Neuron (in vitro differentiated cells): ENCODE data around the gene ZCCHC14.
"Not testable (repeated sequence)": the region's sequence is repeated elsewhere in the genome, so short reads cannot be mapped to it uniquely, and the experiment has no call there.

Experiments used
- H2AFZ ChIP-seq: one replicate; pipeline ENCODE4 v1.6.1; 2013; ENCODE audit warnings: low read depth, mild to moderate bottlenecking, inconsistent platforms, low read length, moderate library complexity
- H3K27me3 ChIP-seq: one replicate; pipeline ENCODE4 v1.6.1; 2013; ENCODE audit warnings: low read length; ENCODE audit not compliant: insufficient read depth
- H3K36me3 ChIP-seq: one replicate; pipeline ENCODE4 v1.6.1; 2013; ENCODE audit warnings: low read length; ENCODE audit not compliant: insufficient read depth
- H3K4me1 ChIP-seq: one replicate; pipeline ENCODE4 v1.6.1; 2013; ENCODE audit warnings: low read length; ENCODE audit not compliant: insufficient read depth
- H3K4me3 ChIP-seq: 2 replicates; pipeline ENCODE4 v1.5.1; 2013; ENCODE audit warnings: mild to moderate bottlenecking, low read length, moderate library complexity
- H3K9me3 ChIP-seq: one replicate; pipeline ENCODE4 v1.6.1; 2013; ENCODE audit warnings: low read length

ZCCHC14 gene

GRCh38 chr16:87384162-87384874 is 108.5 kb downstream of the ZCCHC14 start:
- H3K4me3 ChIP-seq: peak overlapping the region; percentile 62
- no peaks in the 10 kb centered on the region for H3K9me3 ChIP-seq
- H2AFZ ChIP-seq: peak overlapping the region; percentile 63
- no peaks in the 10 kb centered on the region for H3K27me3 ChIP-seq
- H3K36me3 ChIP-seq: no peaks in the 10 kb centered on the region
- H3K4me1 ChIP-seq: peaks cover 15% of the 10 kb centered on the region

- peak within 1 kb of the TSS; percentile 63 for H2AFZ ChIP-seq
- peak within 1 kb of the TSS; percentile 62 for H3K4me3 ChIP-seq
- H3K9me3 ChIP-seq: no peaks in the 10 kb centered on the region
- peaks cover 15% of the 10 kb centered on the region for H3K4me1 ChIP-seq
- no peaks in the 10 kb centered on the region for H3K27me3 ChIP-seq
- H3K36me3 ChIP-seq: no peaks in the 10 kb centered on the region
Measured at GRCh38 chr16:87383505-87384161, 109.2 kb downstream of the ZCCHC14 start, which contains the start of gene FBXO31. Gene FBXO31, minus strand, starts transcription at chr16:87383776. Its CDS starts 32 bp downstream, at chr16:87383744.

- no peaks in the 10 kb centered on the region for H3K9me3 ChIP-seq
- H3K36me3 ChIP-seq: no peaks in the 10 kb centered on the region
- H3K27me3 ChIP-seq: no peaks in the 10 kb centered on the region
- H3K4me3 ChIP-seq: peak overlapping the region; percentile 62
- peaks cover 8% of the 10 kb centered on the region for H3K4me1 ChIP-seq
- H2AFZ ChIP-seq: peak overlapping the region; percentile 22
Measured at GRCh38 chr16:87382023-87382785, 110.6 kb downstream of the ZCCHC14 start.

GRCh38 chr16:87380881-87381280 is 111.9 kb downstream of the ZCCHC14 start:
- no peaks in the 10 kb centered on the region for H3K36me3 ChIP-seq
- no peaks in the 10 kb centered on the region for H3K9me3 ChIP-seq
- no peak overlapping the region for H3K4me3 ChIP-seq
- H2AFZ ChIP-seq: no peak overlapping the region
- peaks cover 8% of the 10 kb centered on the region for H3K4me1 ChIP-seq
- no peaks in the 10 kb centered on the region for H3K27me3 ChIP-seq

GRCh38 chr16:87380403-87380802 is 112.4 kb downstream of the ZCCHC14 start:
- H3K27me3 ChIP-seq: no peaks in the 10 kb centered on the region
- H3K36me3 ChIP-seq: no peaks in the 10 kb centered on the region

GRCh38 chr16:87379312-87379752 is 113.5 kb downstream of the ZCCHC14 start:
- not testable (repeated sequence) for H3K36me3 ChIP-seq, H3K4me1 ChIP-seq

More at GRCh38 chr16:87380403-87380802, 112.4 kb downstream of the ZCCHC14 start:
- no peak overlapping the region for H3K4me3 ChIP-seq
- no peak overlapping the region for H2AFZ ChIP-seq
- H3K9me3 ChIP-seq: no peaks in the 10 kb centered on the region
- H3K4me1 ChIP-seq: peaks cover 8% of the 10 kb centered on the region

GRCh38 chr16:87376660-87377059 is 116.2 kb downstream of the ZCCHC14 start:
- Histone ChIP-seq H3K9me3 (no peaks in the 10 kb centered on the region), H2AFZ (no peak overlapping the region), H3K27me3 (no peaks in the 10 kb centered on the region), H3K36me3 (no peaks in the 10 kb centered on the region), H3K4me3 (no peak overlapping the region), H3K4me1 (peaks cover 2% of the 10 kb centered on the region)

More at GRCh38 chr16:87379312-87379752, 113.5 kb downstream of the ZCCHC14 start:
- not testable (repeated sequence) for H2AFZ ChIP-seq, H3K9me3 ChIP-seq, H3K4me3 ChIP-seq, H3K27me3 ChIP-seq

GRCh38 chr16:87375426-87376135 is 117.2 kb downstream of the ZCCHC14 start:
- H3K9me3 ChIP-seq: no peaks in the 10 kb centered on the region
- H3K4me1 ChIP-seq: peaks cover 5% of the 10 kb centered on the region

GRCh38 chr16:87374313-87374712 is 118.5 kb downstream of the ZCCHC14 start:
- H3K4me1 ChIP-seq: peaks cover 5% of the 10 kb centered on the region
- H3K36me3 ChIP-seq: no peaks in the 10 kb centered on the region
- H2AFZ ChIP-seq: no peak overlapping the region
- no peaks in the 10 kb centered on the region for H3K27me3 ChIP-seq
- no peak overlapping the region for H3K4me3 ChIP-seq
- no peaks in the 10 kb centered on the region for H3K9me3 ChIP-seq

More at GRCh38 chr16:87375426-87376135, 117.2 kb downstream of the ZCCHC14 start:
- Histone ChIP-seq H3K36me3 (no peaks in the 10 kb centered on the region), H3K27me3 (no peaks in the 10 kb centered on the region), H3K4me3 (no peak overlapping the region), H2AFZ (no peak overlapping the region)

GRCh38 chr16:87372305-87372704 is 120.5 kb downstream of the ZCCHC14 start:
- Histone ChIP-seq H3K27me3 (no peaks in the 10 kb centered on the region), H2AFZ (no peak overlapping the region), H3K4me1 (peaks cover 7% of the 10 kb centered on the region), H3K4me3 (no peak overlapping the region), H3K9me3 (no peaks in the 10 kb centered on the region), H3K36me3 (no peaks in the 10 kb centered on the region)

GRCh38 chr16:87371261-87371866 is 121.5 kb downstream of the ZCCHC14 start:
- no peak overlapping the region for H3K4me3 ChIP-seq
- H3K36me3 ChIP-seq: no peaks in the 10 kb centered on the region
- H3K27me3 ChIP-seq: no peaks in the 10 kb centered on the region
- no peaks in the 10 kb centered on the region for H3K9me3 ChIP-seq
- H2AFZ ChIP-seq: no peak overlapping the region
- peaks cover 7% of the 10 kb centered on the region for H3K4me1 ChIP-seq
